HCT116 (cell line): Measurements from ENCODE around the gene NR1H3. TPM values are rescaled to one million over a fixed set of nuclear protein-coding genes. Genes with fewer than 3 reads are reported as not detected.

Source experiments
- ATAC-seq: fragments of 200-7000 bp; cut with Tn5 transposase; 2 replicates; pipeline ENCODE4 v1.9.1; 2020; ENCODE audit warnings: mild to moderate bottlenecking, moderate library complexity
- BruUV-seq: library from RNA; stranded (reverse); fragments of 400-500 nt; replicated peaks from 2 replicates; lab custom pipeline; 2021; lab: Mats Ljungman, UMichigan
- CTCF ChIA-PET: fragments of 300-600 bp; sonication (Branson Sonifier 250); formaldehyde crosslinking; loops from one replicate; lab custom pipeline; 2021; ENCODE audit warnings: antibody characterized with exemption; lab: Charles Lee
- POLR2A ChIA-PET: fragments of 300-600, 350-600 bp; sonication (Branson Sonifier 250); formaldehyde crosslinking; loops from one replicate; lab custom pipeline; 2021; ENCODE audit warnings: antibody characterized with exemption; lab: Charles Lee
- RAD21 ChIA-PET, 2 experiments: fragments of 300-600 bp; sonication (Branson Sonifier 250); formaldehyde crosslinking; loops; one replicate each; lab custom pipeline; 2023; ENCODE audit warnings: low total read pairs in 2 of 2; ENCODE audit not compliant: uncharacterized antibody in 2 of 2, unreplicated experiment in 2 of 2, low non-redundant PET in 1 of 2; lab: Charles Lee
- DNase-seq: peaks from one replicate; pipeline ENCODE4 v3.0.0-alpha.2; 2010; ENCODE audit warnings: low read depth, low spot score
- H2AFZ ChIP-seq: fragments of 200-600 bp; shearing (Covaris generic), sonication (generic); 2 replicates; pipeline ENCODE4 v1.6.1; 2017; ENCODE audit warnings: low read depth, mixed run types, mixed read lengths, antibody characterized with exemption, low read length; ENCODE audit not compliant: poor library complexity, severe bottlenecking
- H3K27ac ChIP-seq: 2 replicates; pipeline ENCODE4 v1.5.1; 2012; ENCODE audit warnings: low read depth, low read length
- H3K27me3 ChIP-seq: fragments of 200-600 bp; sonication (generic); 2 replicates; pipeline ENCODE4 v1.6.1; 2016; ENCODE audit warnings: mixed run types, low read length, mixed read lengths; ENCODE audit not compliant: insufficient read depth
- H3K36me3 ChIP-seq, 2 experiments: fragments of 200-500 bp in 1 of 2; fragments of 200-600 bp in 1 of 2; sonication (Bioruptor generic) in 1 of 2; sonication (generic) in 1 of 2; 2 replicates each; pipeline versions ENCODE4 v1.5.1 to v1.6.1; 2014 to 2016; ENCODE audit warnings: low read length in 2 of 2, inconsistent platforms in 1 of 2, mixed read lengths in 1 of 2, mixed run types in 1 of 2; ENCODE audit not compliant: insufficient read depth in 2 of 2, control insufficient read depth in 1 of 2
- H3K4me1 ChIP-seq, 2 experiments: fragments of 200-600 bp in 1 of 2; sonication (generic) in 1 of 2; 2 replicates each; pipeline versions ENCODE4 v1.5.1 to v1.6.1; 2012 to 2017; ENCODE audit warnings: low read length in 2 of 2, inconsistent platforms in 1 of 2, mild to moderate bottlenecking in 1 of 2, mixed read lengths in 1 of 2, mixed run types in 1 of 2, moderate library complexity in 1 of 2; ENCODE audit not compliant: insufficient read depth in 2 of 2, control insufficient read depth in 1 of 2
- H3K4me2 ChIP-seq: fragments of 200-600 bp; sonication (generic); 2 replicates; pipeline ENCODE4 v1.6.1; 2017; ENCODE audit warnings: mixed run types, low read length, mixed read lengths
- H3K4me3 ChIP-seq, 2 experiments: fragments of 200-600 bp in 1 of 2; sonication (generic) in 1 of 2; replicated peaks in 1 of 2; 2 replicates each; pipeline ENCODE4 v1.5.1; 2011 to 2016; ENCODE audit warnings: low read length in 2 of 2, control low read depth in 1 of 2, low read depth in 1 of 2, mild to moderate bottlenecking in 1 of 2, mixed read lengths in 1 of 2, mixed run types in 1 of 2
- H3K79me2 ChIP-seq: fragments of 200-600 bp; sonication (generic); 2 replicates; pipeline ENCODE4 v1.6.1; 2017; ENCODE audit warnings: mild to moderate bottlenecking, mixed run types, low read length, moderate library complexity, mixed read lengths; ENCODE audit not compliant: insufficient read depth
- H3K9ac ChIP-seq: fragments of 200-600 bp; sonication (generic); 2 replicates; pipeline ENCODE4 v1.6.1; 2016; ENCODE audit warnings: low read length, mixed read lengths
- H3K9me2 ChIP-seq: fragments of 200-600 bp; sonication (generic), shearing (Covaris generic); 2 replicates; pipeline ENCODE4 v1.6.1; 2017; ENCODE audit warnings: mixed run types, mild to moderate bottlenecking, moderate library complexity; ENCODE audit not compliant: insufficient read depth
- H3K9me3 ChIP-seq, 2 experiments: fragments of 200-500 bp in 1 of 2; fragments of 200-600 bp in 1 of 2; sonication (Bioruptor generic) in 1 of 2; sonication (generic) in 1 of 2; 2 replicates each; pipeline ENCODE4 v1.6.1; 2014 to 2017; ENCODE audit warnings: low read length in 2 of 2, mixed read lengths in 2 of 2, inconsistent platforms in 1 of 2, low read depth in 1 of 2, mild to moderate bottlenecking in 1 of 2, mixed run types in 1 of 2, moderate library complexity in 1 of 2; ENCODE audit not compliant: control insufficient read depth in 1 of 2, insufficient read depth in 1 of 2
- H4K20me1 ChIP-seq: fragments of 200-600 bp; sonication (generic), shearing (Covaris generic); 2 replicates; pipeline ENCODE4 v1.6.1; 2017; ENCODE audit warnings: mixed run types, mild to moderate bottlenecking, moderate library complexity; ENCODE audit not compliant: insufficient read depth
- ATF3 ChIP-seq: IDR thresholded peaks from 2 replicates; pipeline ENCODE4 v1.6.1; 2012
- CBX3 ChIP-seq: IDR thresholded peaks from 2 replicates; pipeline ENCODE4 v1.6.1; 2012; ENCODE audit warnings: low read depth
- EGR1 ChIP-seq: IDR thresholded peaks from 2 replicates; pipeline ENCODE4 v1.6.1; 2012; ENCODE audit warnings: low read depth
- ELF1 ChIP-seq: IDR thresholded peaks from 2 replicates; pipeline ENCODE4 v1.6.1; 2012; ENCODE audit warnings: low read depth, borderline replicate concordance
- EZH2 ChIP-seq: fragments of 200-600 bp; sonication (generic); IDR thresholded peaks from 2 replicates; pipeline ENCODE4 v1.6.1; 2017; ENCODE audit warnings: antibody characterized with exemption, mixed run types
- EZH2phosphoT487 ChIP-seq: fragments of 200-600 bp; IDR thresholded peaks from 2 replicates; pipeline ENCODE4 v1.6.1; 2018; ENCODE audit warnings: antibody characterized with exemption, borderline replicate concordance
- JUND ChIP-seq: IDR thresholded peaks from 2 replicates; pipeline ENCODE4 v1.6.1; 2012
- MAX ChIP-seq: IDR thresholded peaks from 2 replicates; pipeline ENCODE4 v1.6.1; 2012
- POLR2A ChIP-seq: IDR thresholded peaks from 2 replicates; pipeline ENCODE4 v1.7.0; 2011; ENCODE audit warnings: borderline replicate concordance; ENCODE audit not compliant: insufficient read depth, insufficient read length; ENCODE audit errors: extremely low read depth
- RAD21 ChIP-seq: IDR thresholded peaks from 2 replicates; pipeline ENCODE4 v1.6.1; 2012; ENCODE audit warnings: low read depth, mild to moderate bottlenecking
- REST ChIP-seq: IDR thresholded peaks from 2 replicates; pipeline ENCODE4 v1.6.1; 2012; ENCODE audit warnings: low read depth
- SIN3A ChIP-seq: IDR thresholded peaks from 2 replicates; pipeline ENCODE4 v1.6.1; 2012; ENCODE audit warnings: low read depth
- SRF ChIP-seq: IDR thresholded peaks from 2 replicates; pipeline ENCODE4 v1.6.1; 2012; ENCODE audit warnings: low read depth
- TCF7L2 ChIP-seq: IDR thresholded peaks from 2 replicates; pipeline ENCODE4 v1.7.0; 2011; ENCODE audit warnings: borderline replicate concordance, inconsistent platforms; ENCODE audit not compliant: insufficient read depth, insufficient read length; ENCODE audit errors: extremely low read depth
- YY1 ChIP-seq: IDR thresholded peaks from 2 replicates; pipeline ENCODE4 v1.6.1; 2011; ENCODE audit warnings: low read length, low read depth, moderate library complexity, mild to moderate bottlenecking; ENCODE audit not compliant: insufficient replicate concordance; ENCODE audit errors: extremely low read depth
- ZBTB33 ChIP-seq: IDR thresholded peaks from 2 replicates; pipeline ENCODE4 v1.6.1; 2011; ENCODE audit warnings: mild to moderate bottlenecking, low read length, moderate library complexity; ENCODE audit not compliant: insufficient replicate concordance; ENCODE audit errors: extremely low read depth
- ZFX ChIP-seq: fragments of 450-650 bp; IDR thresholded peaks from 2 replicates; pipeline ENCODE4 v1.6.1; 2017
- ZNF274 ChIP-seq: fragments of 200-500 bp; sonication (Bioruptor generic); IDR thresholded peaks from 2 replicates; pipeline ENCODE4 v1.6.1; 2014; ENCODE audit warnings: mild to moderate bottlenecking, low read depth, low read length, inconsistent platforms
- intact Hi-C: fragments of 100-400 bp; cut with micrococcal nuclease; formaldehyde crosslinking; loops from 2 replicates; pipeline ENCODE4 v1.10.0; 2022
- total RNA-seq: library from RNA; stranded (reverse); gene quantifications from one replicate; pipeline ENCODE4 v1.2.1, GENCODE V29; 2021; ENCODE audit not compliant: unreplicated experiment

NR1H3 gene
- total RNA-seq, 1 experiment from 2014 or later, result 23.5 TPM

- TF ChIP-seq ZFX, result no peak
- no peak for TF ChIP-seq EZH2phosphoT487
- TF ChIP-seq REST, result no peak
- TF ChIP-seq EGR1, result no peak
- no peak for TF ChIP-seq RAD21
- TF ChIP-seq ATF3, result no peak
- TF ChIP-seq CBX3, result no peak
- TF ChIP-seq ELF1, result no peak
- TF ChIP-seq ZNF274, result no peak
- no peak for TF ChIP-seq MAX
- no peak for TF ChIP-seq TCF7L2
- no peak for TF ChIP-seq SIN3A
- no peak for TF ChIP-seq SRF
- TF ChIP-seq POLR2A, result no peak
- TF ChIP-seq EZH2, result no peak
- TF ChIP-seq JUND, result no peak
- TF ChIP-seq ZBTB33, result no peak
- TF ChIP-seq YY1, result no peak
- ATAC-seq (no peak), DNase-seq (no peak)
- ChIA-PET CTCF (interaction anchor here (1.0 kb wide), 1 partner anchor 15 kb away, joined by 3 read pairs; no protein-coding TSS in a partner anchor), RAD21 (no interaction called here), POLR2A (no interaction called here)
- Histone ChIP-seq H3K36me3 (peaks cover 21 to 29% of the 10 kb centered on the region in 2 experiments; a peak in 3 of 4 replicates), H3K27ac (no peak overlapping the region), H2AFZ (no peak overlapping the region), H3K27me3 (no peaks in the 10 kb centered on the region), H4K20me1 (no peaks in the 10 kb centered on the region), H3K9me3 (no peaks in the 10 kb centered on the region), H3K79me2 (peaks cover 10% of the 10 kb centered on the region), H3K4me3 (no peak overlapping the region), H3K9ac (no peak overlapping the region), H3K4me1 (peaks cover 4 to 8% of the 10 kb centered on the region in 2 experiments; a peak in 2 of 4 replicates), H3K4me2 (no peak overlapping the region), H3K9me2 (no peaks in the 10 kb centered on the region)
- BruUV-seq, result no TSS peak
- intact Hi-C loops, result no loop called here
Measured at GRCh38 chr11:47243454-47243853, 14.3 kb upstream of the NR1H3 start.
